GM18502 (cell line): ENCODE measurements around the gene TMEM51.

Experiments
- ATAC-seq: cut with Tn5 transposase; IDR thresholded peaks from one replicate; pipeline ENCODE4 v1.9.1; 2021; ENCODE audit warnings: mild to moderate bottlenecking; ENCODE audit not compliant: unreplicated experiment, poor library complexity

Gene TMEM51

GRCh38 chr1:15153184-15153841 lies at the start of gene TMEM51:
TSS of gene TMEM51 (plus strand) at chr1:15153747. CDS start at chr1:15215088, 61,341 bp downstream.
- no peak for ATAC-seq

GRCh38 chr1:15103906-15104305 lies 49.6 kb upstream of the TMEM51 start:
- no peak for ATAC-seq

- no peak for ATAC-seq
Measured at GRCh38 chr1:15104768-15105167, 48.8 kb upstream of the TMEM51 start.

GRCh38 chr1:15106608-15107007 lies 46.9 kb upstream of the TMEM51 start:
- ATAC-seq = no peak

- no peak for ATAC-seq
Measured at GRCh38 chr1:15107058-15107687, 46.4 kb upstream of the TMEM51 start.

GRCh38 chr1:15107911-15108310 lies 45.6 kb upstream of the TMEM51 start:
- no peak for ATAC-seq

GRCh38 chr1:15110128-15110866 lies 43.2 kb upstream of the TMEM51 start:
- no peak for ATAC-seq

GRCh38 chr1:15110867-15111230 lies 42.7 kb upstream of the TMEM51 start:
- ATAC-seq = no peak

GRCh38 chr1:15113146-15113545 lies 40.4 kb upstream of the TMEM51 start:
- ATAC-seq = no peak

- no peak for ATAC-seq
Measured at GRCh38 chr1:15114884-15115283, 38.7 kb upstream of the TMEM51 start.

- ATAC-seq = no peak
Measured at GRCh38 chr1:15115542-15116330, 37.8 kb upstream of the TMEM51 start.

GRCh38 chr1:15116966-15117365 lies 36.6 kb upstream of the TMEM51 start:
- ATAC-seq = no peak

GRCh38 chr1:15117671-15118325 lies 35.7 kb upstream of the TMEM51 start:
- ATAC-seq = no peak

- no peak for ATAC-seq
Measured at GRCh38 chr1:15118579-15118978, 35.0 kb upstream of the TMEM51 start.

- no peak for ATAC-seq
Measured at GRCh38 chr1:15120251-15120945, 33.1 kb upstream of the TMEM51 start.

GRCh38 chr1:15122331-15122730 lies 31.2 kb upstream of the TMEM51 start:
- ATAC-seq = no peak

GRCh38 chr1:15123270-15123669 lies 30.3 kb upstream of the TMEM51 start:
- ATAC-seq = no peak

GRCh38 chr1:15123925-15124324 lies 29.6 kb upstream of the TMEM51 start:
- no peak for ATAC-seq

- ATAC-seq = no peak
Measured at GRCh38 chr1:15124362-15125100, 29.0 kb upstream of the TMEM51 start.
